ENCODE measurements around the gene RNF41.

GRCh38 chr12:56159482-56160192 lies 62.1 kb downstream of the RNF41 start:
- no peak for TF ChIP-seq CTCF (IDR thresholded peaks at IDR 0.05; ENCODE audit: low read length)
- no peak for TF ChIP-seq EZH2 (optimal IDR thresholded peaks at IDR 0.05; ENCODE audit: low read depth, low read length)
- TF ChIP-seq EZH2phosphoT487 (IDR thresholded peaks at IDR 0.05; ENCODE audit: low read length) = no peak
